RPMI8226 (cell line): ENCODE data around the gene H1-8.
"Not testable (repeated sequence)": the region's sequence is repeated elsewhere in the genome, so short reads cannot be mapped to it uniquely, and the experiment has no call there.

ENCODE experiments used
- DNase-seq: peaks from one replicate; pipeline ENCODE4 v3.0.0-alpha.2; 2015

H1-8 gene

GRCh38 chr3:129534428-129535027, 8.4 kb upstream of the H1-8 start:
- DNase-seq, result no peak

GRCh38 chr3:129535075-129535474, 7.9 kb upstream of the H1-8 start:
- no peak for DNase-seq

GRCh38 chr3:129536374-129536667, 6.7 kb upstream of the H1-8 start:
- peak; percentile 49 for DNase-seq

- no peak for DNase-seq
Observed at GRCh38 chr3:129536804-129537203, 6.2 kb upstream of the H1-8 start.

- DNase-seq, result no peak
Observed at GRCh38 chr3:129539206-129539605, 3.8 kb upstream of the H1-8 start.

- DNase-seq, result no peak
Observed at GRCh38 chr3:129540776-129541516, 2.0 kb upstream of the H1-8 start.

GRCh38 chr3:129542747-129543146, 228 bp upstream of the H1-8 start:
- DNase-seq, result no peak

GRCh38 chr3:129543999-129544398, 1.0 kb downstream of the H1-8 start:
- DNase-seq, result no peak

GRCh38 chr3:129545951-129546350, 3.0 kb downstream of the H1-8 start:
- DNase-seq, result not testable (repeated sequence)

- DNase-seq, result no peak
Observed at GRCh38 chr3:129547241-129547640, 4.3 kb downstream of the H1-8 start.

GRCh38 chr3:129548104-129548965, 5.4 kb downstream of the H1-8 start:
- no peak for DNase-seq

GRCh38 chr3:129549006-129549800, 6.2 kb downstream of the H1-8 start:
- no peak for DNase-seq

GRCh38 chr3:129549805-129550204, 6.8 kb downstream of the H1-8 start:
- no peak for DNase-seq

GRCh38 chr3:129552287-129553050, 9.5 kb downstream of the H1-8 start:
- peak; percentile 54 for DNase-seq

- no peak for DNase-seq
Observed at GRCh38 chr3:129553171-129553570, 10.2 kb downstream of the H1-8 start.

GRCh38 chr3:129553719-129554118, 10.7 kb downstream of the H1-8 start:
- DNase-seq, result no peak

GRCh38 chr3:129554356-129555152, 11.6 kb downstream of the H1-8 start:
- no peak for DNase-seq

- DNase-seq, result no peak
Observed at GRCh38 chr3:129555153-129555550, 12.2 kb downstream of the H1-8 start.

GRCh38 chr3:129555616-129556357, 12.8 kb downstream of the H1-8 start:
- DNase-seq, result no peak

- DNase-seq, result no peak
Observed at GRCh38 chr3:129556358-129556695, 13.4 kb downstream of the H1-8 start.
